Hepatocyte (in vitro differentiated cells): ENCODE data around the gene BBLN. TPM values are rescaled to one million over a fixed set of nuclear protein-coding genes. Genes with fewer than 3 reads are reported as not detected.

ENCODE experiments used
- DNase-seq: peaks from one replicate; pipeline ENCODE4 v3.0.0-alpha.2; 2016; ENCODE audit warnings: low spot score
- H2AFZ ChIP-seq: fragments of 200-600 bp; sonication (generic); 2 replicates; pipeline ENCODE4 v1.6.0; 2016; ENCODE audit warnings: antibody characterized with exemption, mild to moderate bottlenecking
- H3K27ac ChIP-seq: fragments of 200-600 bp; sonication (generic); 2 replicates; pipeline ENCODE4 v1.5.1; 2016; ENCODE audit warnings: mild to moderate bottlenecking
- H3K27me3 ChIP-seq: fragments of 200-600 bp; sonication (generic); 2 replicates; pipeline ENCODE4 v1.6.1; 2016
- H3K36me3 ChIP-seq: fragments of 200-600 bp; sonication (generic); replicated peaks from 2 replicates; pipeline ENCODE4 v1.5.1; 2016; ENCODE audit warnings: low read depth; ENCODE audit not compliant: insufficient read depth
- H3K4me1 ChIP-seq: fragments of 200-600 bp; sonication (generic); 2 replicates; pipeline ENCODE4 v1.5.1; 2016; ENCODE audit warnings: mild to moderate bottlenecking, moderate library complexity; ENCODE audit not compliant: insufficient read depth
- H3K4me2 ChIP-seq: fragments of 200-600 bp; sonication (generic); 2 replicates; pipeline ENCODE4 v1.6.0; 2016
- H3K4me3 ChIP-seq: fragments of 200-600 bp; sonication (generic); 2 replicates; pipeline ENCODE4 v1.5.1; 2016; ENCODE audit warnings: mild to moderate bottlenecking
- H3K79me2 ChIP-seq: fragments of 200-600 bp; sonication (generic); 2 replicates; pipeline ENCODE4 v1.6.0; 2017; ENCODE audit warnings: mild to moderate bottlenecking
- H3K9me2 ChIP-seq: fragments of 200-600 bp; sonication (generic); replicated peaks from 2 replicates; pipeline ENCODE4 v1.6.0; 2017; ENCODE audit warnings: mild to moderate bottlenecking; ENCODE audit not compliant: insufficient read depth
- H3K9me3 ChIP-seq: fragments of 200-600 bp; sonication (generic); 2 replicates; pipeline ENCODE4 v1.5.1; 2016; ENCODE audit warnings: low read depth, mild to moderate bottlenecking
- H4K20me1 ChIP-seq: fragments of 200-600 bp; sonication (generic); 2 replicates; pipeline ENCODE4 v1.6.0; 2016; ENCODE audit warnings: mild to moderate bottlenecking; ENCODE audit not compliant: insufficient read depth, poor library complexity, severe bottlenecking
- CTCF ChIP-seq: fragments of 200-600 bp; sonication (generic); IDR thresholded peaks from 2 replicates; pipeline ENCODE4 v1.5.1; 2016; ENCODE audit warnings: antibody characterized with exemption, mild to moderate bottlenecking; ENCODE audit not compliant: poor library complexity
- EZH2 ChIP-seq: fragments of 200-600 bp; sonication (generic); IDR thresholded peaks from 2 replicates; pipeline ENCODE4 v1.6.1; 2016; ENCODE audit warnings: antibody characterized with exemption, mild to moderate bottlenecking, borderline replicate concordance
- EZH2phosphoT487 ChIP-seq: fragments of 200-600 bp; sonication (generic); IDR thresholded peaks from one replicate; pipeline ENCODE4 v1.6.1; 2018; ENCODE audit warnings: antibody characterized with exemption, mild to moderate bottlenecking, low read depth, moderate library complexity; ENCODE audit not compliant: unreplicated experiment, severe bottlenecking
- WGBS: methylation state at CpG from one replicate; pipeline ENCODE4 v1.1.6; 2016; ENCODE audit warnings: low lambda C conversion rate; ENCODE audit errors: missing lambda C conversion rate; 5-methylcytosine and 5-hydroxymethylcytosine counted together
- polyA plus RNA-seq: library from polyadenylated mRNA; unstranded; fragments of >200 nt; fragmentation: Nextera tagmentation; extraction: Ambion mirVana; gene quantifications from 2 replicates; pipeline ENCODE4 v1.2.1, GENCODE V29; 2016
- total RNA-seq: library from RNA; depleted of rRNA; stranded (reverse); fragments of >200 nt; gene quantifications from 2 replicates; pipeline ENCODE4 v1.2.3, GENCODE V29; 2014

Gene BBLN
- total and polyA plus RNA-seq, 2 experiments from 2014 or later, result 92.6 to 102 TPM

- no peaks in the 10 kb centered on the region for H3K9me2 ChIP-seq
- no peak overlapping the region for H3K27ac ChIP-seq
- no peaks in the 10 kb centered on the region for H4K20me1 ChIP-seq
- no peaks in the 10 kb centered on the region for H3K9me3 ChIP-seq
- no peaks in the 10 kb centered on the region for H3K27me3 ChIP-seq
- TF ChIP-seq CTCF (no peak), EZH2phosphoT487 (no peak), EZH2 (no peak)
- H3K4me3 ChIP-seq, result no peak overlapping the region
- no peak for DNase-seq
- no peaks in the 10 kb centered on the region for H3K36me3 ChIP-seq
- no peak overlapping the region for H3K4me2 ChIP-seq
- H3K4me1 ChIP-seq, result peaks cover 19% of the 10 kb centered on the region
- no peak overlapping the region for H2AFZ ChIP-seq
- 91% methylated on average over 8 of the region's 8 CpGs for WGBS
- H3K79me2 ChIP-seq, result peaks cover 33% of the 10 kb centered on the region
Measured at GRCh38 chr9:128124451-128124850, 35.6 kb upstream of the BBLN start.

- Histone ChIP-seq H3K4me2 (no peak overlapping the region), H3K27me3 (no peaks in the 10 kb centered on the region), H3K9me3 (no peaks in the 10 kb centered on the region), H3K4me3 (no peak overlapping the region), H3K4me1 (peaks cover 19% of the 10 kb centered on the region), H3K36me3 (no peaks in the 10 kb centered on the region), H2AFZ (no peak overlapping the region), H3K79me2 (peaks cover 33% of the 10 kb centered on the region), H4K20me1 (no peaks in the 10 kb centered on the region), H3K27ac (no peak overlapping the region), H3K9me2 (no peaks in the 10 kb centered on the region)
- TF ChIP-seq EZH2 (no peak), EZH2phosphoT487 (no peak), CTCF (peak; percentile 50)
- DNase-seq, result peak; percentile 76
- 88% methylated on average over 15 of the region's 16 CpGs for WGBS
Measured at GRCh38 chr9:128124873-128125579, 35.0 kb upstream of the BBLN start.

- H3K36me3 ChIP-seq, result no peaks in the 10 kb centered on the region
- peak overlapping the region; percentile 88 for H3K4me2 ChIP-seq
- 64% methylated on average over 10 of the region's 10 CpGs for WGBS
- peaks cover 19% of the 10 kb centered on the region for H3K4me1 ChIP-seq
- DNase-seq, result no peak
- TF ChIP-seq CTCF (no peak), EZH2phosphoT487 (no peak), EZH2 (no peak)
- no peak overlapping the region for H2AFZ ChIP-seq
- no peaks in the 10 kb centered on the region for H4K20me1 ChIP-seq
- no peak overlapping the region for H3K4me3 ChIP-seq
- H3K9me2 ChIP-seq, result no peaks in the 10 kb centered on the region
- H3K79me2 ChIP-seq, result peaks cover 33% of the 10 kb centered on the region
- no peaks in the 10 kb centered on the region for H3K9me3 ChIP-seq
- H3K27ac ChIP-seq, result no peak overlapping the region
- H3K27me3 ChIP-seq, result no peaks in the 10 kb centered on the region
Measured at GRCh38 chr9:128125580-128126354, 34.3 kb upstream of the BBLN start.
